Bronchial epithelial cell (primary cell): ENCODE data around the gene C16orf95. TPM values are rescaled to one million over a fixed set of nuclear protein-coding genes. Genes with fewer than 3 reads are reported as not detected.
A peak's percentile ranks its signal among the peaks of the same experiment; 100 is the strongest.

Experiments
- DNase-seq: peaks from one replicate; pipeline ENCODE4 v3.0.0-alpha.2; 2010; ENCODE audit warnings: low read depth
- FAIRE-seq: peaks from 2 replicates; lab custom pipeline; 2011; peaks lifted over from hg19 to GRCh38; lab: Jason Lieb, UNC
- H3K27me3 ChIP-seq: 2 replicates; pipeline ENCODE4 v1.5.1; 2011; ENCODE audit warnings: low read length; ENCODE audit not compliant: control insufficient read depth, insufficient read depth
- H3K36me3 ChIP-seq: 2 replicates; pipeline ENCODE4 v1.5.1; 2011; ENCODE audit warnings: low read length; ENCODE audit not compliant: control insufficient read depth, insufficient read depth
- H3K4me3 ChIP-seq: 2 replicates; pipeline ENCODE4 v1.5.1; 2011; ENCODE audit warnings: mild to moderate bottlenecking, low read depth, low read length, control low read depth
- CTCF ChIP-seq: IDR thresholded peaks from 2 replicates; pipeline ENCODE4 v1.5.1; 2011; ENCODE audit warnings: mild to moderate bottlenecking, moderate library complexity, low read length, control low read depth, inconsistent platforms; ENCODE audit not compliant: insufficient read depth, severe bottlenecking
- total RNA-seq: library from RNA; depleted of rRNA; stranded (reverse); fragments of >200 nt; gene quantifications from 2 replicates; pipeline ENCODE4 v1.2.1, GENCODE V29; 2014

Gene C16orf95
- total RNA-seq, 1 donor from 2014 or later: 0.79 TPM

GRCh38 chr16:87303962-87304521 is 13.2 kb downstream of the C16orf95 start:
- no peak for TF ChIP-seq CTCF
- Histone ChIP-seq H3K36me3 (no peaks in the 10 kb centered on the region), H3K4me3 (no peak overlapping the region), H3K27me3 (no peaks in the 10 kb centered on the region)
- FAIRE-seq (no peak), DNase-seq (no peak)

GRCh38 chr16:87303431-87303930 is 13.7 kb downstream of the C16orf95 start:
- H3K27me3 ChIP-seq: no peaks in the 10 kb centered on the region
- no peak for TF ChIP-seq CTCF
- no peak overlapping the region for H3K4me3 ChIP-seq
- no peak for FAIRE-seq
- DNase-seq: peak; percentile 30
- H3K36me3 ChIP-seq: no peaks in the 10 kb centered on the region

GRCh38 chr16:87298857-87299465 is 18.2 kb downstream of the C16orf95 start:
- no peak overlapping the region for H3K4me3 ChIP-seq
- no peaks in the 10 kb centered on the region for H3K27me3 ChIP-seq
- no peaks in the 10 kb centered on the region for H3K36me3 ChIP-seq
- FAIRE-seq (no peak), DNase-seq (no peak)
- TF ChIP-seq CTCF: no peak

GRCh38 chr16:87297918-87298631 is 19.1 kb downstream of the C16orf95 start:
- no peak for DNase-seq
- H3K4me3 ChIP-seq: no peak overlapping the region
- no peaks in the 10 kb centered on the region for H3K27me3 ChIP-seq
- no peaks in the 10 kb centered on the region for H3K36me3 ChIP-seq
- peak; percentile 70 for TF ChIP-seq CTCF
- FAIRE-seq: no peak

GRCh38 chr16:87297407-87297806 is 19.8 kb downstream of the C16orf95 start:
- DNase-seq: no peak
- FAIRE-seq: no peak

More at GRCh38 chr16:87297407-87297806, 19.8 kb downstream of the C16orf95 start:
- H3K27me3 ChIP-seq: no peaks in the 10 kb centered on the region
- H3K4me3 ChIP-seq: no peak overlapping the region
- no peak for TF ChIP-seq CTCF
- H3K36me3 ChIP-seq: no peaks in the 10 kb centered on the region
